Measurements from ENCODE around the gene TXNDC11.

TXNDC11 gene

DNA sequence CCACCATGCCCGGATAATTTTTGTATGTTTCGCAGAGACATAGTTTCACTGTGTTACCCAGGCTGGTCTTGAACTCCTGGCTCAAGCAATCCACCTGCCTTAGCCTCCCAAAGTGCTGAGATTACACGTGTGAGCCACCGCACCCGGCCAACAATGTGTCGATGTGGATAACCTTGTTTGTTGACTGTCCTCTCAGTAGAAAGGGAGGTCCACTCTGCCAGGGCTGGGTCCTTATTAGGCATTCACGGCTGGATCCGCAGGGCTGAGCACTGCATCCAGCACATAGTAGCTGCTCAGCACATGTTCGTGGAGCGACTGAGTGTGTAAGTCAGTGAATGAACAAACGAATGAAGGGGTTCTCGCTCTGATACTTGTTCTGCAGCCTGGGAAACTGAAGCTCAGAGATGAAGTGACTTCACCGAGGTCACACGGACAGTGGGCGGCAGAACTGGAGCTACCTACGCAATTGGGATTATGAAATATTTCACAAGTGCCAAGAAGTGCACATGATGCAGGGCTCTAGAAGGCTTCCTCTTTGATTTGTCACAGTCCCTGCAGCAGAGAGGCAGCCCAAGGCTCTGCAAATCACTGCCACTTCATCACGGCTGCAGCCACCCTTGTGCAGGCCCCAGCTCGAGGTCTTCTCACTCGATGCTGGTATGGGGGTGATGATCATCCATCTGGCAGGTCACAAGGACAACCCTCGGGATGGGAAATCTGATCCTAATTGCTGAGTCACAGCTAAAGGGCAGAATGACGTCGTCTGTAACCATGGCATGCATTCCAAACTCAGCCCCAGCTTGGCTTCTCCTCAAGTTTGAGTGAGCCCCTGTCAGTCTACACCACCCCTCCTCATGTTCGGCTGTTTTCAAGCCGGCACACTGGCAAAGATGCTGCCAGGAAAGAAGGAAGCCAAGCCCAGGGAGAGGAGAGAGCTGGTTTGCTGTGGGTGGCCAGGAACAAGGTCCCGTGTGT, 102.4 kb downstream of the TXNDC11 start:
- in situ Hi-C loops (cut with MboI; ENCODE audit: low pct_unique_long_range_greater_than_20kb, low sequenced_read_pairs), result no loop called here
- peak; percentile 49 for DNase-seq

DNA sequence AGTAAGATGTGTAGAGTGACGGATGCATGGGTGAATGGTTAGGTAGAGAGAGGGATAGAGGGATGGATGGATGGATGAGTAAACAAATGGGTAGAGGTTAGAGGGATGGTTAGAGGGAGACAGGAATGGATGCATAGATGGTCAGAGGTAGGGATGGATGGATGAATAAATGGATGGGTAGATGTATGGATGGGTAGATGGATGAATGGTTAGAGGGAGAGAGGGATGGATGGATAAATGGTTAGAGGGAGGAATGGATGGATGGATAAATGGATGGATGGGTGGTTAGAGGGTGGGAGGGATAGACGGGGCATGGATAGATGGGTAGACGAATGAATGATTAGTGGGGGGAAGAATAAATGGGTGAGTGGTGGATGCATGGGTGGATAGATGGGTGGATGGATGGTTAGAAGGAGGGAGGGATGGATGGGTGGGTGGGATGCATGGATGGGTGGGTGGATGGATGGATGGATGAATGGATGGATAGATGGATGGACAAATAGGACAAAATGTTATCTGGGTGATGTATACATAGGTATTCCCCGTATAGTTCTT, 103.6 kb downstream of the TXNDC11 start:
- no peak for DNase-seq
- in situ Hi-C loops (cut with MboI; ENCODE audit: low pct_unique_long_range_greater_than_20kb, low sequenced_read_pairs), result no loop called here

DNA sequence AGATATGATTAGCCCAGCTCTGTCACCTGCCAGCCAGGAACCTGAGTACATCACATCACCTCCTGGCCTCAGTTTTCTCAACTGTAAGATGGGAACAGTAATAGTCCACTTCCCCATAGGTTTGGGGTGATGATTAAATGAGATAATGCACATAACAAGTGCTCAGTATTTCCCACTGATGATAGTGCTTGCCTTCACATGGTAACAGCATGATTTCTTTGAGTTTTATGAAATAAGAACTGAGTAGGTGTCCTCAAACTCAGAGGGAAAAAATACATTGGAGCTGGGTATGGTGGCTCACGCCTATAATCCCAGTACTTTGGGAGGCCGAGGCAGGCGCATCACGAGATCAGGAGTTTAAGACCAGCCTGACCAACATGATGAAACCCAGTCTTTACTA, 104.5 kb downstream of the TXNDC11 start:
- DNase-seq, result no peak
- in situ Hi-C loops (cut with MboI; ENCODE audit: low pct_unique_long_range_greater_than_20kb, low sequenced_read_pairs), result no loop called here

DNA sequence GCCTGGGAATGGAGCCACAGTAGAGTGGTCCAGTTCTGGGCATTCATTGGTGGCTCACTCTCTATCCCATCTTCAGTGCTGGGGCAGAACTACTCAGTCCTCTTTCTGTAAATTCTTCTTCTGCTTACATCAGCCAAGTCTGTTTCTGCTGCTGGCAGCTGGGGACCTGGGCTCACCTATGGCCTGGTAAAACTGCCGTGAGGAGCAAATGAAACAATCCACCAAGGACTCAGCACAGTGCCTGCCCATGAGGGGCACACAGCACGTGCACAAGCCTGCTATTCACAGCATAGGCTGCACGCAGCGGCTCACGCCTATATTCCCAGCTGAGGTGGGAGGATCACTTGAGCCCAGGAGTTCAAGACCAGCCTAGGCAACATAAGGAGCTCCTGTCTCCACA, 105.3 kb downstream of the TXNDC11 start:
- in situ Hi-C loops (cut with MboI; ENCODE audit: low pct_unique_long_range_greater_than_20kb, low sequenced_read_pairs), result no loop called here
- DNase-seq, result no peak

DNA sequence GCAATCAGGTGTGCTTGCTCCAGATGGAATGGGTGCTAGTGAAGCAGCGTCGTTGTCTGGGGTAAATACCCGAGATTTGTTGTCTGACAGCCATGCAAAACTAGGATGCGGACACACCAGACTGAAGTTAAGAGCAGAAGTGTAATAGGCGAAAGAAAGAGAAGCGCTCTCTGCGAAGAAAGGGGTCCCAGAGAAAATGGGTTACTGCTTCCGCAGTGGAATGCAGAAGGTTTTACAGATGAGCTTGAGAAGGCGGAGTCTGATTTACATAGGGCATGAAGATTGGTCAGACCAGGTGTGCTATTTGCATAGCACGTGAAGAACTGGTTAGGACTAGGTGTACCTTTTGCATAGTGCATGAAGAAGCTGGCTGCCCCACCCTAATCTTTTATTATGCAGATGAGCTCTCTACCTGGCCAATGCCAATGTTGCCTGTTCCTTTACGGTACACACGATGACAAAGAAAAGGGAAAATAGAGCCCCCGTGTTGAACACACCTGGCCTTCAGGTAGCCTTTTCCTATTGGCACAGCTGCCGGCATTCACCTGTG, 106.4 kb downstream of the TXNDC11 start:
- DNase-seq, result no peak
- in situ Hi-C loops (cut with MboI; ENCODE audit: low pct_unique_long_range_greater_than_20kb, low sequenced_read_pairs), result no loop called here

DNA sequence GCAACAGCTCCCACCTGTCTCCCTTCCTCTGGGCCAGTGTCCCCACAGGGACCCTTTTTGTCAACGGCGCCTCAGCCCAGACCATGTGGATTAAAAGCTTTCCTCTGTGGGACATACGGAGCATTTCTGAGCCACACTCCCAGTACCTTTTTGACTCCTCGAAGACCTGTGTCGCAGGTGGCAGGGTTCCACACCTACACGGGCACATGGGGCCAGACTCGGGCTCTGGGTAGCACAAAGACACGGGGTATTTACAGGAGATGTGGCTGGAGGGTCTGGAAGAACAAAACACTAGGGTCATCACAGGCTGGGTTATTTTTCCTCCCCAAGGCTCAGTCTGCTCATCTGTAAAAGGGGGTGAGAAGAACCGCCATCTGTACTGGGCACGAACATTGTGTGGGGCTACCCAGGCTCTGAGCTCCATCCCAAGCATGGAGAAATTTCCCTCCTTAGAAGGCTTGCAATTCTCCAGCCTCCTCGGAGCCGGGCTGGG, 106.9 kb downstream of the TXNDC11 start:
- in situ Hi-C loops (cut with MboI; ENCODE audit: low pct_unique_long_range_greater_than_20kb, low sequenced_read_pairs), result no loop called here

DNA sequence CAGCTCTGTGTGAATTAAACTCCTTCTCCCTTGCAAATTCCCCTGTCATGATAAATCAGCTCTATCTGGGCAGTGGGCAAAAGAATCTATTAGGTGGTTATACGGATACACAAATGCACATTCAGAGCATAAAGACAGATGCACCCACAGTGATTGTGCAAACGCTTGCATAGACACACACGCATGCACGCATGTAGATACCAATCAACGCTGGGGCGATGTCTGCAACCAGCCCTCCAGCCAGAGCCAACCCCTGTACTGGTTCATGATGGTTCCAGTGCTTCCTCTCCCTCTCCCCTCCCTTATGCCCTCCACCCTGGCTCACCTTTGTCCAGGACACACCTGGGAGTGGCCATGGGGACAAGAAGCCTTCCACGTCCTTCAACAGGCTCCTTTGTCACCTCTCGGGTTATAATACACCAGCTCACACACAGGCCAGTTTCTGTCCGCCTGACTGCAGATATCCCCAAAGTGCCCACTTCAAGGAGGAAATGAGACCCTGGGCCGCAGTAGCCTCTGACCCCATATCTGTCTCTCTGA, 107.5 kb downstream of the TXNDC11 start:
- in situ Hi-C loops (cut with MboI; ENCODE audit: low pct_unique_long_range_greater_than_20kb, low sequenced_read_pairs), result no loop called here
- no peak for DNase-seq

More for the DNA sequence above, 106.9 kb downstream of the TXNDC11 start:
- DNase-seq, result no peak

DNA sequence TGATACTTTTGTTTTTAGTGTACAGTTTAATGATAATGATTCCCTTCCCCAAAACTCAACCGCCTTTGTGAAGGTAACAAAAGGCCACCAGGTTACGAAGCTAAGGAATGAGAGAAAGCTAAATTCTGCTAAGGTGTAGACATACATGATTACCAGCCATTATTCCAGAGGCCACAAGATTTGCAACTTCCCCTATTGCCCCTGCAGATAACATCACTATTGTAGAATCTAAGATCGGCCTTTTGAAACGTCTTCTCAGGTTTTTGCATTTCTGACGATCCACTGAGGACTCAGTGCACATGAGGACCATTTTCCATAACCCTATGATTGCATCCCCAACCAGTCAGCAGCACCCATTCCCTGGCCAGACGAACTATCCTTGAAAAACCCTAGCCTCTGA, 108.3 kb downstream of the TXNDC11 start:
- in situ Hi-C loops (cut with MboI; ENCODE audit: low pct_unique_long_range_greater_than_20kb, low sequenced_read_pairs), result no loop called here

DNA sequence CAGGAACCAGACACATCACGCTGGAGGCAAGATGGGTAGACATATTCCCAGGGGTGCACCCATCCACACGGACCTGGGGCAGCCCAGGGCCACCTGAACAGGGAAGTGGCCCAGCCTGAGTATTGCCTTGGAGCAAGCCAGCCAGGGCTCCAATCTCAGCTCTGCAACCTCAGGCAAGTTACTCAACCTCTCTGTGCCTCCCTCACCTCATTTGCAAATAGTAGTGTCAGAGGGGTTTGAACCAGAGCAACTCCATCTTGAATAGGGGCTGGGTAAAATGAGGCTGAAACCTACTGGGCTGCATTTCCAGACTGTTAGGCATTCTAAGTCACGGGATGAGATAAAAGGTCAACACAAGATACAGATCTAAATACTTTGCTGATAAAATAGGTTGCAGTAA, 109.5 kb downstream of the TXNDC11 start:
- DNase-seq, result no peak
- in situ Hi-C loops (cut with MboI; ENCODE audit: low pct_unique_long_range_greater_than_20kb, low sequenced_read_pairs), result no loop called here

More for the DNA sequence above, 108.3 kb downstream of the TXNDC11 start:
- DNase-seq, result peak; percentile 59

DNA sequence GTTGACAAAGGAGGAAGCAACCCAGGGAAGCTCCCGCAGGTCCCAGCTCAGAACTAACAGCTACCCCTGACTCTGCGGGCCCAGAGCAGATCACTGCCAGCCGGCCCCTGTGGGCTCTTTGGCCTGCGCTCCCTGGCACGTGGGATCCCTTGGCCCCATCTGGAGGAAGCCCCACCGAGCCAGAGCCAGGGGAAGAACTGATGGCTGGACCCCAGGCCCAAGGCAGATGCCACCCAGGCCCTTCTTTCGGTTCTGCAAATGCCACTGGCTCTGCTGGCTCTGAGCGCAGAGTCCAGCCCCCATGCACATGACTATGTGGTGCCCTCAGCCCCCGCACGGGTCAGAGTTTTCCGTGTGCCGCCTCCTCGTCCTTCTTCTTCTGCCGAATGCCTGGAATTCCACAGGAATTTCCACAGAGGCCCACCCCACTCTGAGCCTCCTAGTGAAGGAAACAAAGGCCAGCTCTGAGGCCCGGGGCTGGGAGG, 110.2 kb downstream of the TXNDC11 start:
- in situ Hi-C loops (cut with MboI; ENCODE audit: low pct_unique_long_range_greater_than_20kb, low sequenced_read_pairs), result no loop called here
- no peak for DNase-seq

DNA sequence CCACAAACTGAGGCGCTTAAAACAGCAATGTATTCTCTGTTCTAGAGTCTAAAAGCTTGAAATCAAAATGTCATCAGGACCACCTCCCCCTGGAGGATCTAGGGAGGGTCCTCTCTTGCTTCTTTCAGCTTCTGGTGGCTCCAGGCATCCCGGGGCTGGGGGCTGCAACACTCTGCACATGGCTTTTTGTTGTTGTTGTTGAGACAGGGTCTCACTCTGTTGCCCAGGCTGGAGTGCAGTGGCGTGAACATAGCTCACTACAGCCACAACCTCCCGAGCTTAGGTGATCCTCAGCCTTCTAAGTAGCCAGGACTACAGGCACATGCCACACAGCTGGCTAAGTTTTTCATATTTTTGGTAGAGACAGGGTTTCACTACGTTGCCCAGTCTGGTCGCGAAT, 111.4 kb downstream of the TXNDC11 start:
- in situ Hi-C loops (cut with MboI; ENCODE audit: low pct_unique_long_range_greater_than_20kb, low sequenced_read_pairs), result no loop called here
- DNase-seq, result no peak

DNA sequence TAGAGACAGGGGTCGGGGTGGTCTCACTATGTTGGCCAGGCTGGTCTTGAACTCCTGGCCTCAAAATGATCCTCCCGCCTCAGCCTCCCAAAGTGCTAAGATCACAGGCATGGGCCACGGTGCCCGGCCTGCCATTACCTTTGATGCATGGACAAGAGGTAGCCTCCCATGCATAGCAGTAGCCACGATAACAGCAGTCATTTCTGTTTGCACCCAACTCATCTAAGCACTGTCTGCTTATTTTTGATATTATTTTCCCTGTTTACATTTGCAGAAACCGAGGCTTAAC, 111.9 kb downstream of the TXNDC11 start:
- in situ Hi-C loops (cut with MboI; ENCODE audit: low pct_unique_long_range_greater_than_20kb, low sequenced_read_pairs), result no loop called here
- DNase-seq, result no peak

DNA sequence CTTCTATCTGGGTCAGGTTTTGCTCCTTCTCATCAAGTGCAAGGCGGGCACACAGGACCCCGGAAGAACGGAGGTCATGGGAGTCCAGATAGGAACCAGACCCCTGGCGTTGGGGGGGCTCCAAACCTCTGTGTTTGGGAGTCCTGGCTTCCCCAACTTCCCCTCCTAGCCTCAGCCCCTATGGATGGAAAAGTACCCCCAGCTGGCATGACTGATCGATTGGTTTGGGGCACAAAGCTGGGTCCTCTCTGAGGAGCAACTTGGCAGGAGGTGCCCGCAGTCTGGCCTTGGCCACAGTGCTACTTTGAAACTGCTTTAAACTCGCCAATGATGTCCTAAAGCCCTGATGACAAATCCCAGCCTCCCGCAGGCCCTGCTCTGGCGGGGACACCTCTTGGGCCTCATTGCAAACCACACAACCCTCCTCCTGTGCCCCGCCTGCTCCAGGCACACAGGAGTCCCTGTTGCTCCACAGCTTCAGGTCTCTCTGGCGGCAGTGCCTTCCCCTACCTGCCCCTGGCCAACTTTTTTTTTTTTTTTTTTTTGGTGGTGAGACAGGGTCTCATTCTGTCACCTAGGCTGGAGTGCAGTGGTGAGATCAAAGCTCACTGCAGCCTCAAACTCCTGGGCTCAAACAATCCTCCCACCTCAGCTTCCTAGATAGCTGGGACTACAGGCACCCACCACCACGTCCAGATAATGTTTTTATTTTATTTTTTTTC, 112.5 kb downstream of the TXNDC11 start:
- in situ Hi-C loops (cut with MboI; ENCODE audit: low pct_unique_long_range_greater_than_20kb, low sequenced_read_pairs), result no loop called here
- no peak for DNase-seq
